NCI-H748 treated with DMSO at 0.1 percent for 48 hours (cell line): ENCODE results near the gene PGAP6.
A peak's percentile ranks its signal among the peaks of the same experiment; 100 is the strongest.
"Not testable (repeated sequence)": the region's sequence is repeated elsewhere in the genome, so short reads cannot be mapped to it uniquely, and the experiment has no call there.

Source experiments
- DNase-seq: peaks from one replicate; lab custom pipeline; 2025; lab: John Stamatoyannopoulos, UW

PGAP6 gene

DNA sequence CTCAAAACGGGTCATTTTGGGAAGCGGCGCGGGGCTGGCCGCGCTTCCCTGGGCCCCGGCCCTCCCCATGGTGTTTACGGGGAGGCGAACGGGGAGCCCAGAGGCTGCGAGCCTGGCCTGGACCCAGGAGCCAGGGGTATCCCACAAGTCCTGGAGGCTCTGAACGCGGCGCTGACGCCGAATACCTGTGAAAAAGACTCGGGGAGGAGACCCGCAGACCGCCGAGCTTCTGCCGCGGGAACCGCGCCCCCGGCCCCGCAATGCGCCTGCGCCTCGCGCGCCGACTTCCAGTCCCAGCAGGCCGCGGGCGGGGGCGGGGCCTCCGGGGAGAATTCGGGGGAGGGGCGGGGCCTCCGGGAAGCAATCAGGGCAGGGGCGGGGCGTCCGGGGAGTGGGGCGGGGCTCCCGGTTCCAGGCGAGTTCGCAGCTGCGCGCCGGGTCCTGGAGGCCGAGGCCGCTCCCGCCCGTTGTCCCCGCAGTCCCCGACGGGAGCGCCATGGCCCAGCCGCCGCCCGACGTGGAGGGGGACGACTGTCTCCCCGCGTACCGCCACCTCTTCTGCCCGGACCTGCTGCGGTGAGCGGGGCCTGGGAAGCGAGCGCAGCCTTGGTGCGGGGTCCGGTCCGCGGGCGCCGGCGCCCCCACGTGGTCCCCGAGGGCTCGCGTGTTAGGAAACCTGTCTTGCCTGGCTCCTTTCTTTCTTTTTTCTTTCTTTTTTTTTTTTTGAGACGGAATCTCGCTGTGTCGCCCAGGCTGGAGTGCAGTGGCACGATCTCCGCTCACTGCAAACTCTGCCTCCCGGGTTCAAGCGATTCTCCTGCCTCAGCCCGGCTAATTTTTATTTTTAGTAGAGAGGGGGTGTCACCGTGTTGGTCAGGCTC, 19.9 kb upstream of the PGAP6 start, which contains the start of gene DECR2:
DECR2 (plus strand) TSS at position 418 of the 881 bp plus-strand sequence; CDS start at position 497, 79 bp downstream.
- peak; percentile 70 for DNase-seq

DNA sequence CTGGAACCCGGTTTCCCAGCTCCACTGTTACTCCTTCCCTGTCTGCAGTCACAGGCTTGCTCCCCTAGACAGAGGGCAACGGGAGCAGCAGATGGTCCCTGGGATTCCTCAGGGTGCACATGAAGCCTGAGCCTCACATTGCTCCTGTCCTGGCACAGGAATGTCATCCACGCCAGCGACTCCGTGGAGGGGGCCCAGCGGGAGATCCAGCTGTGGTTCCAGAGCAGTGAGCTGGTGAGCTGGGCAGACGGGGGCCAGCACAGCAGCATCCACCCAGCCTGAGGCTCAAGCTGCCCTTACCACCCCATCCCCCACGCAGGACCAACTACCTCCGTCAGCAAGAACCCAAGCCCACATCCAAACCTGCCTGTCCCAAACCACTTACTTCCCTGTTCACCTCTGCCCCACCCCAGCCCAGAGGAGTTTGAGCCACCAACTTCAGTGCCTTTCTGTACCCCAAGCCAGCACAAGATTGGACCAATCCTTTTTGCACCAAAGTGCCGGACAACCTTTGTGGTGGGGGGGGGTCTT, 18.3 kb upstream of the PGAP6 start:
- no peak for DNase-seq

DNA sequence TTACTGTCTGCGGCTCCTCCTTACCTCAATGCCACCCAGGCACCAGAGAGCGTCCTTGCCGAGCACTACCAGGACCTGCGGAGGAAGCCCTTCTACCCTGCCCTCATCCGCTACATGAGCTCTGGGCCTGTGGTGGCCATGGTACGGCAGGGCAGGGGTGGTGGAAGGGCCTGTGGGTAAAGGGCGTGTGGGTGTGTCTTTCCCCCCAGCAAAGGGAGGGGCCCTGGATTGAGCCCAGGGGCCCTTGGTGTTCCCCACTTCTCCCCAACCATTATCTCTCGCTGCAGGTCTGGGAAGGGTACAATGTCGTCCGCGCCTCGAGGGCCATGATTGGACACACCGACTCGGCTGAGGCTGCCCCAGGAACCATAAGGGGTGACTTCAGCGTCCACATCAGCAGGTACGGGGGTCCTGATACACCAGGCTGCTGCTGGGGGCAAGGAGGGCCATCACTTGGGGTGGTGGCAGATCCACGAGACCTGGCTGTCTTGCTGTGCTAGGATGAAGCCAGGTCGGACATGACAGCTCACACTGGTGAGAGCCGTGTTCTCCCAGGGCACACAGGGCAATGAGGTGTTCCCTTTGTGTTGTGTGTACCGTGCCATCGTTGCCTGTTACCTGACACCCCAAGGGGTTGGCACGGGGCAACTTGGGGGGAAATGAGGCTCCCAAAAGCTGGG, 17.7 kb upstream of the PGAP6 start:
- no peak for DNase-seq

DNA sequence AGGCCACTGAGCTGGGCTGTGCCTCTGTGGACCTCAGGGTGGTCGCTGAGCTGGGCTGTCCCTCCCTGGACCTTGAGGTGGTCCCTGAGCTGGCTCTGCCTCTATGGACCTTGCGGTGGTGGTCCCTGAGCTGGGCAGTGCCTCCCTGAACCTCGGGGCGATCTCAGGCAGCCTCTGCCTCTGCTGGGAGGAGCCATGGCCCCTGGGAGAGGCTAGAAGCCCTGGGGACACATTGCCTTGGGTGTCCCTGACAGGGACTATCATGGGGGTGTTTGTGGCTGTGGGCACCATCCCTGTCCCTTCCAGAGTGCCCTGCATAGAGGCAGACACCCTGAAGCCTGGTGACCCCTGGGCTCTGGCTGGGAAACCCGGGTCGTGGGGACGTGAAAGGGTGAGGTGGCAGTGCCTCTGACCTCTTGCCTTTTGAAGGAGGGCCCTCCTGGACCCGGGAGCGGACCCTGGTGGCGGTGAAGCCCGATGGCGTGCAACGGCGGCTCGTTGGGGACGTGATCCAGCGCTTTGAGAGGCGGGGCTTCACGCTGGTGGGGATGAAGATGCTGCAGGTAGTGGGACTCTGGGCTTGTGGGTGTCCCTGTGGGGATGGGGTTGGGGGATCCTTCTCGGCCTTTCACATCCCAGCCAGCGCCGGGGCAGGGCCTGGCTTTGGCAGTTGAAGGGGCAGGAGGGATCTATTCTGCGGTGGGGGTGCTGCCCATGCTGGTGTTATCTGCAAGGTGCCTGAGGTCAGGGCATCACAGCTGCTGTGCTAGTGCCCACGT, 17.0 kb upstream of the PGAP6 start:
- DNase-seq = no peak

DNA sequence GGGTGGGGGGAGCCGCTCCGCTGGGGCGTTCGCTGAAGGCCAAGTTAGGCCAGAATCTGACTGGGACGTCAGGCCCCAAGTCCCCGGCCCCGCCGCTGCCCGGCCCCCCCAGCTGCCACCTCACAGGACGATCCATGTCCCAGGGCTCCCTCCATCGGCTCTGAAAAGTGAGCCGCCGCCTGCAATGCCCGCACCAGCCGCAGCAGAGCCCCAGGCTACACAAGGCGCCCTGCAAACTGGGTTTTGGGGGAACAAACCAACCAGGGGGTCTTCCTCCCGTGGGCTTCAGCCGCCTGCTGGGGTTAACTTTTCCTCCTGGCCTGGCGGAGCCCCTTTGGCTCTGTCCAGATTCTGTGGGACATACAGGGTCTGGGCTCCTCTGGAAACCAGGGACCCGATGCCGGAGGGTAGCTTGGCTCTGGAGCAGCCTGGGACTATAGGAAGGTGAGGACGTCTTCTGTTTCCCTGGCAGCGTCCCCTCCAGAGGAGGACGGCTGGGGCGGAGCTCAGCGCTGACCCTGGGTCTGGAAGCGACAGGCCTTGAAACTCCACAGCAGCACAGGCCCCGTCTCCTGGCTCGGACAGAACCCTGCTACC, 16.1 kb upstream of the PGAP6 start:
- DNase-seq = no peak

DNA sequence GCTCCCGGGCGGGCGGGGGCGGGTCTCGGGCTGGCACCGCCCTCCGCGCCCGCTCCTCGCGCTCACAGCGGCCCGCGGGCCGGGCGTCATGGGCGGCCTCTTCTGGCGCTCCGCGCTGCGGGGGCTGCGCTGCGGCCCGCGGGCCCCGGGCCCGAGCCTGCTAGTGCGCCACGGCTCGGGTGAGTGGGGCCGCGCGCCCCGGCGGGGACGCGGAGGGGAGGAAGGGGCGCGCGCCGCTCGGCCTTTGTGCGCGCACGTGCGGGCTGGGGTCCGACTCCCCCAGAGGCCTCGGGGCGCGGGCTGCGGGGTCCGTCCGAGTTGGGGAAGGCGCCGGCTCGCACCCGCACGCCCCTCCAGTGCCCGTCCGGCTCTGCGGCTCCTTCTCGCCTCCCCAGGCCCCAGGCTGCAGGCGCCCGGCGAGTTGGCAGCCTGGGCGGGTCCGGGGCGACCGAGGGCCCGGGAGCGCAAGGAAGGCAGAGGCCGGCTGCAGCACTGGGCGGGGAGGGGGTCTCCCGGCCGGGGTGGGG, 15.4 kb upstream of the PGAP6 start, which contains the start of gene NME4:
NME4 (plus strand) TSS at position 65 of the 527 bp plus-strand sequence; CDS start at position 89, 24 bp downstream.
- DNase-seq = no peak

DNA sequence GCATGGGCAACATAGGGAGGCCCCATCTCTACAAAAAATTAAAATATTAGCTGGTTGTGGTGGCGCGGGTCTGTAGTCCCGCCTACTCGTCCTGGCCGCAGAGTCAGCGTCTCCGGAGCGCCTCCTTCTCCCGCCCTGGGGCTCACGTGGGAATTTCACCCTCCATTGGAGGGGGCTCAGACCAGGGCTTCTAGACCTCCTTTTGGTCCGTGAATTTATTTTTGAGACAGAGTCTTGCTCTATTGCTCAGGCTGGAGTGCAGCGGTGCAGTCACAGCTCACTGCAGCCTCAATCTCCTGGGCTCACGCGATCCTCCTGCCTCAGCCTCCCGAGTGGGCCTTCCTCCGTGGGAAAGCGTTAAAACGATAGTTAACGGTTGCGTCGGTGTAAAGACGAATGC, 14.8 kb upstream of the PGAP6 start:
- DNase-seq = no peak

DNA sequence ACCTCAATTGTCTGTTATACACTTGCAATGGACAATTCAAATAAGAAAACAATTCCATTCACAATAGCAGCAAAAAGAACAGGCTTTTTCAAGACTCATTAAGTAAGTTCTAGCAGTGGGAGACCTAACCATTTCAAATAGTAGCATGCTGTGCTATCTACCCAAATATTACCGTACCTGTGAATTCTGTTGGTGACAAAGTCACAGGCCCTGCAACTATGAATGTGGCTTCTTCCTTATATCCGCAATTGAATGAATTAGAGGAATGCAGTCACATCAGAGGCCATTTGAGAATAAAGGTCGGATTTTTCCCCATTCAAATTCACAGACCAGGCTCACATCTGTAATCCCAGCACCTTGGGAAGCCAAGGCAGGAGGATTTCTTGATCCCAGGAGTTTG, 14.4 kb upstream of the PGAP6 start:
- DNase-seq = no peak

DNA sequence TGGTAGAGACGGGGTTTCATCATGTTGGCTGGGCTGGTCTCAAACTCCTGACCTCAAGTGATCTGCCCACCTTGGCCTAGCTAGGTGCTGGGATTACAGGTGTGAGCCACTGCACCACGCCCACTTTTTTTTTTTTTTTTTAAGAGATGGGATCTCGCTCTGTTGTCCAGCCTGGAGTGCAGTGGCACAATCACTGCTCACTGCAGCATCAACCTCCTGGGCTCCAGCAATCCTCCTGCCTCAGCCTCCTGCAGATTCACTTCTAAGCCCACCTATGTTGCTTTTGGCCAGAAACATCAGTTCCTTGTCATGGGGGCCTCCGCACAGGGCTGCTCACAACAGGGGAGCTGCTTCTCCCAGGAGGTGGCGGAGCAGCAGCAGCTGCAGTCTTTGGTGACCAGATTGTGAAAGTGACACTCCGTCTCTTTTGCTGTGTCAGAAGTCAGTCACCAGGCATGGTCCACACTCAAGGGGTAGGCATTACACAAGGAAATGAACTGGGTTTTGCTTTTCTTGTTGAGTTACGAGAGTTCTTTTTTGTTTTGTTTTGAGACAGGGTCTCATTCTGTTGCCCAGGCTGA, 10.8 kb upstream of the PGAP6 start:
- no peak for DNase-seq

DNA sequence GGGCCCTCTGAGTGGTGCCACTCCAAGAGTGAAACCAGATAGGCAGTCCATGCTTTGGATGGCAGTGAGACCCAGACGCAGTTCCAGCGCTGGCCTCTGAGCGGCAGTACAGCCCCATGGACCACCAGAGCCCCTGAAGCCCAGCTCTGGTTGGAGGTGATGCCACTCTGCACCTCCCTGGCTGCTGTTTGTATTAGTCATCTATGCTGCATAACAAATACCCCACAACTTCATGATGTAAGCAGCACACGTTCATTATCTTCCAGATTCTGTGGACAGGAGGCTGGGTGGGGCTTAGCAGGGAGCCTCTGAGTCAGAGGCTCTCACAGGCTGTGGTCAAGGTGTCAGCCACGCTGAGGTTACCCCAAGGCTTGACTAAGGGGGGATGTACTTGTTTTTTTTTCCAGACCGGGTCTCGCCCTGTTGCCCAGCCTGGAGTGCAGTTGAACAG, 10.1 kb upstream of the PGAP6 start:
- peak; percentile 20 for DNase-seq

DNA sequence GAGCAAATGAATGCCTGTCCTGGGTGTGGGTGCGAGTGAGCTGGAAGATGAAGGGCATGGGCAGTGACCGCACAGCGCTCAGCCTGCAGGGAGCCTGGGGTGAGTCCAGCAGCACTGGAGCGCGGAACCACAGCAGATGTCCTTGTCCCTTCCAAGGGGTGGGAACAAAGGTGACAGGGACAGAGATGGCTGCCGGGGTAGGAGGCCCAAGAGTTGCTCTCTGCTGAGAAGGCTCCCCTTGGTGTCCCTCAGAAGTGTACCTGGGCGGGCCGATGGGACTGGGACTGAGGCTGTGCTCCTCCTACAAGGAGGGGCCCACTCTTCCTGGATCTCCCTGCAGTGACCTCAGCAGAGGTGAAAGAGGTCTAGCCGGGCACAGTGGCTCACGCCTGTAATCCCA, 7.6 kb upstream of the PGAP6 start:
- DNase-seq = no peak

DNA sequence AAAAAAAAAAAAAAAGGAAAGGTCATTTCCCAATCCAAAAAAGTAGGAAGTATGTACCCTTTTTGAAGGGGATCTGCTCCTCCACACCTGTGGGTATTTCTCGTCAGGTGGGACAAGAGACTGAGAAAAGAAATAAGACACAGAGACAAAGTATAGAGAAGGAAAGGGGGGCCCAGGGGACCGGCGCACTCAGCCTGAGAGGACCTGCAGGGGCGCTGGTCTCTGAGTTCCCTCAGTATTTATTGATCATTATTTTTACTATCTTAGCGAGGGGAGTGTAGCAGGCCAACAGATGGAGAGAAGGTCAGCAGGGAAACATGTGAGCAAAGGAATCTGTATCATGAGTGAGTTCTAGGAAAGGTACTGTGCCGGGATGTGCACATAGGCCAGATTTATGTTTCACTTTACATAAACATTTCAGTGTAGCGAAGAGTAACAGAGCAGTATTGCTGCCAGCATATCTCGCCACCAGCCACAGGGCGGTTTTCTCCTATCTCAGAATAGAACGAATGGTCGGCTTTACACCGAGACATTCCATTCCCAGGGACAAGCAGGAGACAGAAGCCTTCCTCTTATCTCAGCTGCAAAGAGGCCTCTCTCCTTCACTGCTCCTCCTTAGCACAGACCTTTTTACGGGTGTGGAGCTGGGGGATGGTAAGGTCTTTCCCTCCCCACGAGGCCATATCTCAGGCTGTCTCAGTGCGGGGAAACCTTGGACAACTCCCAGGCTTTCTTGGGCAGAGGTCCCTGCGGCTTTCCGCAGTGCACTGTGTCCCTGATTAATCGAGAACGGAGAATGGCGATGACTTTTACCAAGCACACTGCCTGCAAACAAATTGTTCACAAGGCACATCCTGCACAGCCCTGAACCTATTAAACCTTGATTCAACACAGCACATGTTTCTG, 6.2 kb upstream of the PGAP6 start:
- not testable (repeated sequence) for DNase-seq

DNA sequence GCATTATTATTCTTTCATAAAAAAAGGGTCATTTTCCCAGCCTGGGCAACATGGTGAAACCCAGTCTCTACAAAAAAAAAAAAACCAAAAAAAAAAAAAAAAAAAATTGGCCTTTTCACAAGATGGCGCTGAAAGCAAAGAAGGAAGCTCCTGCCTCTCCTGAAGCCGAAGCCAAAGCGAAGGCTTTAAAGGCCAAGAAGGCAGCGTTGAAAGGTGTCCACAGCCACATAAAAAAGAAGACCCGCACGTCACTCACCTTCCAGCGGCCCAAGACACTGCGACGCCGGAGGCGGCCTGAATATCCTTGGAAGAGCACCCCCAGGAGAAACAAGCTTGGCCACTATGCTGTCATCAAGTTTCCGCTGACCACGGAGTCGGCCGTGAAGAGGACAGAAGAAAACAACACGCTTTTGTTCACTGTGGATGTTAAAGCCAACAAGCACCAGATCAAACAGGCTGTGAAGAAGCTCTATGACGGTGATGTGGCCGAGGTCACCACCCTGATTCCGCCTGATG, 4.9 kb upstream of the PGAP6 start:
- DNase-seq = no peak

DNA sequence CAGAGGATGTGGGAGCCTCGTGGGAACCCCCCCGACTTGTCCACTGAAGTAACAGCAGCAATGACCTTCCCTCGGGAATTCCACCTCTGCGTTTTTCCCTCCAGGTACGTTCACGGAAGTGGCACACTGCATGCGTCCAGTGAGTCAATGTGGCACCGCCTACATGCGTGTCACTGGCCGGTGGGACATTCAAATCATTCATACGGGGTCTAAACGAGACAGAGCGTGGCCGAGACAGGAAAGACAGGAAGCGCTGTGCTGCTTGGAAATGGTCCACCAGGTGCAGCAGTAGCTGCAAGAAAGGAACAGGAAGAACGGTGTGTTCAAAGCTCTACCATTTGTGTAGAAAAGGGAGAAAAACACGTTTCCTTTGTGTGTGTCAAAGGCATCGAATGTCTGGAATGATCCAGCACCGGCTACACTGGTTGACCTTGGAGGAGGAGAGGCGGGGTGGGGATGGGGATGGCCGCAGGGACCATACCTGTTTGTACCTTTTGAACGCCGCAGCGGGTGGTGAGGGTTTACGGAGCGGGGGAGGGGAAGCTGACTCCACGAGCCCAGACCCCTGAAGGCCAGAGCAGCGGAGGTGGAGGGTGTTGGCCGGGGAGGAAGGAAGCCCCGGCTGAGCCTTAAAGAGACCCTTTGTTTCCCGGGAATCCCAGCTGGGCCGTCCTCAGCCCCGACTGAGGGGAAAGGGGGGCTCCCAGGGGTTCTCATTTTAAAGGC, 1.7 kb upstream of the PGAP6 start:
- peak; percentile 6 for DNase-seq

DNA sequence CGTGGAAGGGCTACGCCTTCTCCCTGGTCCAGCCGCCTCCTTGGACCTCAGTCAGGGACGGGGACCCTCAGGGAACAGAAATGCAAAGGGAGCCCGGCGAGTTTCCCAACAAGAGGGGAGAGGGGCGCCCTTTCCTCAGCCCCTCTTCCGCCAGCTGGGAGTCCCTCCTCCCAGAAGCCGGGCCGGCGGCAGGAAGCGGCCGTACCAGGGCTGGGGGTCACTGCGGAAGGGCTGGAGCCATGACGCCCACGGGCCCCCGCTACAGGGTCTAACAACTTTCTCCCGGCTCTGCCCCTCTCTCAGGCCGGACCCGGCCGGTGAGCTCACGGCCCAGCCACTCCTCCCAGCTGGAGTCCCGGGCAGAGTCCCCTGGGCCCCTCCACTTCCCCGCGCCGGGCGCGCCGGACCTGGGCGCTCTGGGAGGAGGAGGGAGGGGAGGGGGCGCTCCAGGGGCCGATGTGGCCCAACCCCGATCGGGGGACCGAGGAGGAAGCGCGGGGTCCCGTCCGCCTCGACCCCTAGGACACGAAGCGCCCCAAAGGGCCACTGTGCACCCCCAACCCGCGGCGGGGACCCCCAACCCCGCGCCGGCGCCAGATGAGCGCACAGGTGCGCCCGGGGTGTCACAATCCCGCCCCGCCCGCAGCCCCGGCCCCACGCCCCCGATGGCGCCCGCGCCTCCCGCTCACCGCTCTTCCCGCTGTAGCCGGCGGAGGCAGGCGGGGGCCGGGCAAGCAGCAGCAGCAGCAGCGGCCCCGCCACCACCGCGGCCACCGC, 578 bp downstream of the PGAP6 start:
- DNase-seq = no peak

DNA sequence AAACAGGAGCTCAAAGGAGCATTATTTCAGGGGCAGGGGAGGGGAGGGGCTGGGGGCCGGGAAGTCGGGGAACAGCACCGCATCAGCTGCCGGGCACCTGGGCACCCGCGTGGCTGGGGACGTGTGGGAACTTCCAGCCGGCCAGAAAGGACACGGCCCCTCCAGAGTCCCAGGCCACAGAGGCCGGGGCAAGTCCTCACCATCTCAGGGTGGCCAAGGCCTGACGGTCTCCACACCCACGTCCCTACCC, 1.1 kb downstream of the PGAP6 start:
- no peak for DNase-seq

DNA sequence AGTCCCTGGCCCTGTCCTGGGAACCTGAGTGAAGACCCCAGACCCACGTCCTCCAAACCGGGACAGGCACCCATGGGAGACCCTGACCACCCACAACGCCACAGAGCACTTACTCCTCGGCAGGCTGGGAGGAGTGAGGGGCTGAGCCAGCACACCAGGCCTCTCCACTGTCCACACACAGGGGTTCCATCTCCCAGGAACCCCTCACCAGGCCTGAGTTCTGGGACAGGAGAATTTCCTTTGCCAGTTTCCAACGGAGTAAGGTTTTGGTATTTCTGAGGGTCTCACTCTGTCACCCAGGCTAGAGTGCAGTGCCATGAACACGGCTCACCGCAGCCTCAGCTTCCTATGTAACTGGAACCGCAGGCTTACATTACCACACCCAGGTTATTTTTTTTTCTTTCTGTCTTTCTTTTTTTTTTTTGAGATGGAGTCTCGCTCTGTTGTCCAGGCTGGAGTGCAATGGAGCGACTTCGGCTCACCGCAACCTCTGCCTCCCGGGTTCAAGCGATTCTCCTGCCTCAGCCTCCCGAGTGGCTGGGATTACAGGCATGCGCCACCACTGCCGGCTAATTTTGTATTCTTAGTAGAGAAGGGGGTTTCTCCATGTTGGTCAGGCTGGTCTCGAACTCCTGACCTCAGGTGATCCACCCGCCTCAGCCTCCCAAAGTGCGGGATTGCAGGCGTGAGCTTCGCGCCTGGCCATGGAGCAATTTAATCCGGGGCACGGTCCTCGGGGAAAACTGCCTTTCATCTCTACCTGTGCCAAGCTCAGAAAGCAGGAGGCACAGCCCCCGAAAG, 1.6 kb downstream of the PGAP6 start:
- no peak for DNase-seq
